GM19043 (cell line): ENCODE results near the gene PACRG.

ENCODE experiments used
- ATAC-seq: cut with Tn5 transposase; IDR thresholded peaks from one replicate; pipeline ENCODE4 v1.9.1; 2021; ENCODE audit warnings: low read depth; ENCODE audit not compliant: unreplicated experiment

PACRG gene

GRCh38 chr6:163126741-163127140, 399.0 kb downstream of the PACRG start:
- ATAC-seq = no peak

DNA sequence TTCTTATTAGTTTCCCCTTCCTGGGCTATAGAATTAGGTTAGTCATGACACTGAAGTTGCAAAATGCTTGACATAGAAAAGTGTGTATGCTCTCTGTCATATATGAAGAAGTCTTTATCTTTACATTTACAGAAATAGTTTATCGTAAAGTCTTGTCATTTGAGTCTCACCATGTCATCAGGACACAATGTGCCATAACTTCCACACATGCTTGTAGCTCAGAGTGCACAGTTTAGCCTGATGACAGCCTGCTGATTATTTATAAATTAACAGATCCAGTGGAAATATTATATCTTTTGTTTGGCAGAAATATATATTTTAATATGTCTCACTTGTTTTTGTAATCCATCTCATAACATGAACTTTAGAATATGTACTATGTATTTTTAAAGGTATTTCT, 399.8 kb downstream of the PACRG start:
- ATAC-seq = no peak

- ATAC-seq = no peak
Measured at GRCh38 chr6:163128324-163128723, 400.6 kb downstream of the PACRG start.

- no peak for ATAC-seq
Measured at GRCh38 chr6:163132050-163132750, 404.4 kb downstream of the PACRG start.

GRCh38 chr6:163133017-163133416, 405.2 kb downstream of the PACRG start:
- ATAC-seq = no peak

DNA sequence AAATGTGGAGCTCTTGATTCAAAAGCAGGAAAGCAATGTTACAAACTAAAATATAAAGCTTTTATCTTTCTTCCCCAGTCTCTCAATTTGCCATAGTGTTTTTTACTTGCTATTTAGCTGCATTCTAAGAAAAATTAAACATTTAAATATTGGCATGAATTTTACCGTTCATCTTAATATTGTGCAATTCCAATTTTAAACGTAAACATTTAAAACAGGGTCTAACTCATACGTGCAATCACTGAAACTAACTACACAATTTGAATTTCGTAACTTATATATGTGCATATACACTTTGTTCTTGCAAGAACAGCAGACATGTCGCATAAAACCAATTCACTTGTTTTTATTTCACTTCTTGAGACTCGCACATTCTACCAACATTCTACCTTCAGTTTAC, 405.9 kb downstream of the PACRG start:
- ATAC-seq = no peak

GRCh38 chr6:163136681-163137397, 409.1 kb downstream of the PACRG start:
- ATAC-seq = no peak

GRCh38 chr6:163137398-163137881, 409.7 kb downstream of the PACRG start:
- no peak for ATAC-seq

- no peak for ATAC-seq
Measured at GRCh38 chr6:163146036-163146435, 418.3 kb downstream of the PACRG start.

GRCh38 chr6:163147994-163148393, 420.2 kb downstream of the PACRG start:
- no peak for ATAC-seq

- no peak for ATAC-seq
Measured at GRCh38 chr6:163148451-163149278, 420.9 kb downstream of the PACRG start.

GRCh38 chr6:163149279-163149848, 421.6 kb downstream of the PACRG start:
- ATAC-seq = no peak

GRCh38 chr6:163151212-163151611, 423.4 kb downstream of the PACRG start:
- no peak for ATAC-seq

- no peak for ATAC-seq
Measured at GRCh38 chr6:163152701-163153100, 424.9 kb downstream of the PACRG start.

GRCh38 chr6:163159110-163159509, 431.3 kb downstream of the PACRG start:
- ATAC-seq = no peak

GRCh38 chr6:163159689-163160088, 431.9 kb downstream of the PACRG start:
- ATAC-seq = no peak

DNA sequence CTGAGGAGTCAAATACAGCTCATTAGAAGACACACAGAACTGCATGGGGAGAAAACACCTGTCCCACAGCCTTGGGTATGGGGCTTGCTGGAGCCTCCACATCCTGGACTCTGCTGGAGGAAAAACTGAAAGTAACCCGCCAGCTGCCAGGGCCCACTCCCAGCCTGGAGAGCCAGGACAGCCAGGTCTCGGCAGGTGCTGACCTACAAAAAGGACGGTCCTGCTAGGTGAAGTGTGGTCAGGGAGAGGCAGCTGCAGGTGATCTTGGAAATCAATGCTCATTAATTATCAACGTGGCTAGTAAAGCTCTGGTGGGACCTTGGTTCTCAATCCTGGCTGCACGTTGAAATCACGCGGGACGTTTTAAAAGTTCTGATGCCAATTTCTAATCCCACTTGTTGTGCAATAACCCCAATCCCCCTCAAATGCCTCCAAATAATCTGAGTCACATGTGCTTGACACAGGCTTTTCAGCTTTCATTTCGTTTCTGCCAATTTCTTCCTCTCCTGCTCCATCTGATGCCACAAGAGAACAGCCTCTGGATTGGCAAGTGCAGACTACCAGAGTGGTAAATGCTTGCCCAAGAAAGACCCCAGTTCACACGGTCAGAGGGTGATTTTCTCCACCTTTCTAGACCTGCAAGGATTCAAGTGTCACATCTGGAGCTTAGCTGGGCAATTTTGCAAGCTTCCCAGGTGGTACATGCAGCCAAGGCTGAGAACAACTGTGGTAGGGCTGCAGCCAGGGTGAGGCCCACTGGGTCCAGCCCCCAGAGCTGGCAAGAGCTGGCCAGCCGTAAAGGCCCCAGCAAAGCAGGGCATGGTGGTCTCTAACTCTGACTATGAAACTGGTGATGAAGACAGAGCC, 434.5 kb downstream of the PACRG start:
- no peak for ATAC-seq

- no peak for ATAC-seq
Measured at GRCh38 chr6:163162874-163163213, 435.1 kb downstream of the PACRG start.

GRCh38 chr6:163164175-163164900, 436.6 kb downstream of the PACRG start:
- ATAC-seq = no peak
